GM23248 (cell line): ENCODE data around the gene ARHGAP5. TPM values are rescaled to one million over a fixed set of nuclear protein-coding genes. Genes with fewer than 3 reads are reported as not detected.
A peak's percentile ranks its signal among the peaks of the same experiment; 100 is the strongest.

Experiments used
- DNase-seq: peaks from one replicate; pipeline ENCODE4 v3.0.0-alpha.2; 2015
- H2AFZ ChIP-seq: fragments of 200-600 bp; sonication (generic); 2 replicates; pipeline ENCODE4 v1.6.1; 2016; ENCODE audit warnings: antibody characterized with exemption
- H3F3A ChIP-seq: fragments of 200-600 bp; sonication (generic); 2 replicates; pipeline ENCODE4 v1.6.1; 2016; ENCODE audit warnings: mild to moderate bottlenecking, antibody characterized with exemption, mixed run types; ENCODE audit not compliant: insufficient read depth
- H3K27ac ChIP-seq: fragments of 200-600 bp; sonication (generic); 2 replicates; pipeline ENCODE4 v1.5.1; 2016; ENCODE audit warnings: mild to moderate bottlenecking
- H3K27me3 ChIP-seq: fragments of 200-600 bp; sonication (generic); replicated peaks from 2 replicates; pipeline ENCODE4 v1.6.1; 2016; ENCODE audit warnings: mild to moderate bottlenecking; ENCODE audit not compliant: insufficient read depth
- H3K36me3 ChIP-seq: fragments of 200-600 bp; sonication (generic); 2 replicates; pipeline ENCODE4 v1.6.1; 2016; ENCODE audit warnings: low read depth, mild to moderate bottlenecking
- H3K4me1 ChIP-seq: fragments of 200-600 bp; sonication (generic); 2 replicates; pipeline ENCODE4 v1.6.1; 2016; ENCODE audit warnings: mild to moderate bottlenecking; ENCODE audit not compliant: insufficient read depth
- H3K4me2 ChIP-seq: fragments of 200-600 bp; sonication (generic); one replicate; pipeline ENCODE4 v1.6.1; 2016; ENCODE audit warnings: mild to moderate bottlenecking; ENCODE audit not compliant: unreplicated experiment
- H3K4me3 ChIP-seq: fragments of 200-600 bp; sonication (generic); 2 replicates; pipeline ENCODE4 v1.5.1; 2016; ENCODE audit warnings: mild to moderate bottlenecking
- H3K79me2 ChIP-seq: fragments of 200-600 bp; sonication (generic); 2 replicates; pipeline ENCODE4 v1.6.1; 2016; ENCODE audit warnings: mild to moderate bottlenecking; ENCODE audit not compliant: insufficient read depth
- H3K9ac ChIP-seq: fragments of 200-600 bp; sonication (generic); 2 replicates; pipeline ENCODE4 v1.6.1; 2016; ENCODE audit warnings: mild to moderate bottlenecking
- H3K9me2 ChIP-seq: fragments of 200-600 bp; sonication (generic); 2 replicates; pipeline ENCODE4 v1.6.1; 2016; ENCODE audit warnings: mixed run types, mild to moderate bottlenecking, moderate library complexity; ENCODE audit not compliant: insufficient read depth
- H3K9me3 ChIP-seq: fragments of 200-600 bp; sonication (generic); one replicate; pipeline ENCODE4 v1.6.1; 2017; ENCODE audit warnings: low read depth
- H4K20me1 ChIP-seq: fragments of 200-600 bp; sonication (generic); 2 replicates; pipeline ENCODE4 v1.6.0; 2016; ENCODE audit not compliant: insufficient read depth
- EZH2 ChIP-seq: fragments of 200-600 bp; sonication (generic); IDR thresholded peaks from 2 replicates; pipeline ENCODE4 v1.6.1; 2018; ENCODE audit warnings: antibody characterized with exemption, mild to moderate bottlenecking; ENCODE audit not compliant: insufficient read depth, poor library complexity, severe bottlenecking
- EZH2phosphoT487 ChIP-seq: fragments of 200-600 bp; sonication (generic); IDR thresholded peaks from 2 replicates; pipeline ENCODE4 v1.6.1; 2018; ENCODE audit warnings: antibody characterized with exemption, moderate library complexity, mild to moderate bottlenecking, low read depth; ENCODE audit not compliant: insufficient read depth
- WGBS, 2 experiments: methylation state at CpG; one replicate each; pipeline ENCODE4 v1.1.6; 2015 to 2017; ENCODE audit warnings: low lambda C conversion rate in 2 of 2, low coverage in 1 of 2; ENCODE audit errors: missing lambda C conversion rate in 2 of 2; 5-methylcytosine and 5-hydroxymethylcytosine counted together
- in situ Hi-C: fragments of 300-500 bp; cut with MboI; formaldehyde crosslinking; loops from 2 replicates; pipeline ENCODE4 v1.15.0; 2020
- polyA plus RNA-seq: library from polyadenylated mRNA; unstranded; fragments of >200 nt; fragmentation: Nextera tagmentation; extraction: Ambion mirVana; gene quantifications from 2 replicates; pipeline ENCODE4 v1.2.1, GENCODE V29; 2016
- total RNA-seq: library from RNA; depleted of rRNA; stranded (reverse); fragments of >200 nt; shearing (Covaris generic); gene quantifications from 2 replicates; pipeline ENCODE4 v1.2.3, GENCODE V29; 2014

ARHGAP5 gene
- total and polyA plus RNA-seq, 2 experiments from 2014 or later, result 34.6 to 80.1 TPM

DNA sequence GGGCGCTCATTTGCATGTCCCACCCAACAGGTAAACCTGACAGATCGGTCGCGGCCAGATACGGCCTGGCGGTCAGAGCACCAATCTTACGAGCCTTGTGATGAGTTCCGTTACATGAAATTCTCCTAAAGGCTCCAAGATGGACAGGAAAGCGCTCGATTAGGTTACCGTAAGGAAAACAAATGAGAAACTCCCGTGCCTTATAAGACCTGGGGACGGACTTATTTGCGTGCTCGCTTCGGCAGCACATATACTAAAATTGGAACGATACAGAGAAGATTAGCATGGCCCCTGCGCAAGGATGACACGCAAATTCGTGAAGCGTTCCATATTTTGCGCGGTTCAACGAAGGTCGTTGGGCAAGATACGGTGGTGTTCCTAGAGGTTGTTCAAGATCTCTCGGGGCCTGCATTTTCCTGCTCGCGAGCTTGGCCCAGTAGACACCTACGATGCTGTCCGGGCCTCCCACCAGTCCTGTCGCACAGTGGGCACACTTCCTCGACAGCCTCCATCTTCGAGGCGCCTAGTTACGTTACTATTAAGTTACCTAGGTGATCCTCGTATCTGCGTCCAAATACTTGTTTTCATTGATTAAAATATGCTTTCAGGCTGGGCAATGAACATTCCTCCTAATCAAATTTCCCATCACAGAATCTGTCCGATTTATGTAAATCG is 124.8 kb downstream of the ARHGAP5 start, which contains the start of gene RNU6-7:
TSS of gene RNU6-7 (plus strand) at position 230 of the 675 bp plus-strand sequence.
- H3K9me3 ChIP-seq, result no peaks in the 10 kb centered on the region
- 0 out of 2 replicates have a peak, but pooled peaks cover 13% of the 10 kb centered on the region for H3F3A ChIP-seq
- H3K27ac ChIP-seq, result peak within 1 kb of the TSS; percentile 19
- peak within 1 kb of the TSS; percentile 79 for H2AFZ ChIP-seq
- peak within 1 kb of the TSS; percentile 69 for H3K4me2 ChIP-seq
- peak; percentile 27 for DNase-seq
- peaks cover 4% of the 10 kb centered on the region; the same call in 1 of the 2 replicates for H3K27me3 ChIP-seq
- H3K4me3 ChIP-seq, result peak within 1 kb of the TSS; percentile 85
- H3K4me1 ChIP-seq, result peaks cover 13% of the 10 kb centered on the region
- H3K9me2 ChIP-seq, result no peaks in the 10 kb centered on the region
- in situ Hi-C loops, result no loop called here
- 17 to 20% methylated on average over 40 of the region's 40 CpGs for WGBS, 2 experiments
- no peaks in the 10 kb centered on the region for H3K36me3 ChIP-seq
- H3K9ac ChIP-seq, result 0 out of 2 replicates have a peak within 1 kb of the TSS, but pooled peaks have one; percentile 21
- H3K79me2 ChIP-seq, result no peaks in the 10 kb centered on the region
- TF ChIP-seq EZH2phosphoT487, result no peak
- no peak for TF ChIP-seq EZH2
- H4K20me1 ChIP-seq, result no peaks in the 10 kb centered on the region

DNA sequence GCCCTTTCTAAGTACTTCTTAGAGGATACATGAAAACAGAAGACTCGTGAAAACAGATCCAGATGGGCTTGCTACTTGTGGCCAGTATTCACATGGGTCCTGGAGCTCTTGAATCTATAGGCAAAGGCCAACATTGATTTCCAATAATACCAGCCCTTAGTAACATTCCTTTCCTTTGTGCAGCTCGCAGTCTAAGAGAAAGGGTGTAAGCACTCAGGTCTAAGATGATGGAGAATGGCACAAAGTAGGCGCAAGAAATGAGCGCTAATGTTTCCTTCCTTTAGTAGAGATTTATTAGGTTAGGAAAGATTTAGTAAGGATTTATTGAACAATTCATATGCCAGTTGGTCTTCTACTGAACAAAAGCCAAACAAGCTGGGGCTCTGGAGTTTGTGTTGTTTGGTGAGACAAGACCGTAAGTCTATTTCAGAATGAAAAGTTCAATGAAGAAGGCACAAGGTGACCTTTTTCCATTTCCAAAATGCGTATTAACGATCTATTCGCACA is 125.4 kb downstream of the ARHGAP5 start:
- Histone ChIP-seq H3K9ac (no peak overlapping the region), H2AFZ (0 out of 2 replicates have a peak overlapping the region, but pooled peaks have one; percentile 79), H4K20me1 (no peaks in the 10 kb centered on the region), H3F3A (0 out of 2 replicates have a peak, but pooled peaks cover 13% of the 10 kb centered on the region), H3K27me3 (peaks cover 4% of the 10 kb centered on the region; the same call in 1 of the 2 replicates), H3K36me3 (no peaks in the 10 kb centered on the region), H3K9me3 (no peaks in the 10 kb centered on the region), H3K4me2 (peak overlapping the region; percentile 69), H3K4me1 (peaks cover 13% of the 10 kb centered on the region), H3K27ac (peak overlapping the region; percentile 19), H3K9me2 (no peaks in the 10 kb centered on the region), H3K79me2 (no peaks in the 10 kb centered on the region), H3K4me3 (peak overlapping the region; percentile 85)
- DNase-seq, result no peak
- in situ Hi-C loops, result no loop called here
- TF ChIP-seq EZH2phosphoT487 (no peak), EZH2 (no peak)
- 32 to 36% methylated on average over 8 of the region's 8 CpGs for WGBS, 2 experiments

DNA sequence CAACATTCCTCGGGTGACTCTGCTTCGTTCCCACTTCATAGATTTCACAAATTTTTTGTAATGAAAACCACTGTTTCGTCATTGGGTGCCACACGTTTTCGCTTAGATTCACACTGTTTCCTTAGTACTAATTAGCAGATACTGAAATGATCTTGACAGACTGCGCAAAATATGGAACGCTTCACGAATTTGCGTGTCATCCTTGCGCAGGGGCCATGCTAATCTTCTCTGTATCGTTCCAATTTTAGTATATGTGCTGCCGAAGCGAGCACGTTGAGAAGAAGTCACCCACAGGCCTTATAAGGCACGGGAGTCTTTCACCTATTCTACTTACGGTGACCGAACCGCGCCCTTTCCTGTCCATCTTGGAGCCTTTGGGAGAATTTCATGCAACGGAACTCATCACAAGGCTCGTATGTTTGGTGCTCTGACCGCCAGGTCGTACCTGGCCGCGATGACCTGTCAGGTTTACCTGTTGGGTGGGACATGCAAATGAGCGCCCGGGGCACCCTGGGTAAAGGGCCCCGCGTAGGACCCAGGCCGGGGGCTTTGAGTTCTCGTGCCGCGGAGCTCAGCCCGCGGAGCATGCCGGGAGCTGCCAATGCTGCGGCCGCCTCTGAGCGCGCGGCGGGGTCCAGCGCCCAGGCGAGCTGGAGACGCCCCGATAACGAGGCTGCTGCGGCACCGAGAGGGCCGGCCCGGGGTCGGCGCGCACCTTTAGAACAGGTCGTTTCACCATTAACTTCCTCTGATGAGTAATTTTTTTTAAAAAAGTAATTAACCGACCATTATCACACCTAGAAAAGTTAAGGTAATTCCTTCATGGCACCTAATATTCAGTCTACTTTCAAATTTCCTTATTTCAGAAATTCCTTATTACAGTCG is 126.1 kb downstream of the ARHGAP5 start, which contains the start of gene RNU6-8:
TSS of gene RNU6-8 (minus strand) at position 272 of the 885 bp plus-strand sequence.
- in situ Hi-C loops, result no loop called here
- Histone ChIP-seq H3K79me2 (no peaks in the 10 kb centered on the region), H3K36me3 (no peaks in the 10 kb centered on the region), H4K20me1 (no peaks in the 10 kb centered on the region), H3K9me3 (no peaks in the 10 kb centered on the region), H2AFZ (peak within 1 kb of the TSS; percentile 89), H3K9ac (peak within 1 kb of the TSS; percentile 87), H3K4me1 (peaks cover 13% of the 10 kb centered on the region), H3K27me3 (peaks cover 7% of the 10 kb centered on the region; the same call in 1 of the 2 replicates), H3F3A (0 out of 2 replicates have a peak, but pooled peaks cover 13% of the 10 kb centered on the region), H3K4me3 (peak within 1 kb of the TSS; percentile 85), H3K4me2 (peak within 1 kb of the TSS; percentile 82), H3K9me2 (no peaks in the 10 kb centered on the region), H3K27ac (peak within 1 kb of the TSS; percentile 19)
- 2 to 3% methylated on average over 52 to 57 of the region's 57 CpGs for WGBS, 2 experiments
- peak; percentile 78 for DNase-seq
- no peak for TF ChIP-seq EZH2
- no peak for TF ChIP-seq EZH2phosphoT487

GRCh38 chr14:32203928-32204357 is 126.8 kb downstream of the ARHGAP5 start:
- Histone ChIP-seq H3K9me3 (no peaks in the 10 kb centered on the region), H2AFZ (peak overlapping the region; percentile 89), H3K4me1 (peaks cover 13% of the 10 kb centered on the region), H3K4me3 (peak overlapping the region; percentile 85), H3K36me3 (no peaks in the 10 kb centered on the region), H3K9me2 (no peaks in the 10 kb centered on the region), H3K4me2 (peak overlapping the region; percentile 82), H3K9ac (peak overlapping the region; percentile 87), H4K20me1 (no peaks in the 10 kb centered on the region), H3K27me3 (peaks cover 14% of the 10 kb centered on the region), H3K79me2 (no peaks in the 10 kb centered on the region), H3F3A (0 out of 2 replicates have a peak, but pooled peaks cover 13% of the 10 kb centered on the region), H3K27ac (no peak overlapping the region)
- no peak for DNase-seq
- no peak for TF ChIP-seq EZH2
- TF ChIP-seq EZH2phosphoT487, result no peak
- in situ Hi-C loops, result no loop called here
- 12% methylated on average over 14 of the region's 14 CpGs for WGBS, 2 experiments
